Myocyte (in vitro differentiated cells): ENCODE data around the gene TXN2. TPM values are rescaled to one million over a fixed set of nuclear protein-coding genes. Genes with fewer than 3 reads are reported as not detected.
"Not testable (repeated sequence)": the region's sequence is repeated elsewhere in the genome, so short reads cannot be mapped to it uniquely, and the experiment has no call there.

ENCODE experiments used
- DNase-seq: peaks from one replicate; pipeline ENCODE4 v3.0.0-alpha.2; 2012; ENCODE audit warnings: low read depth
- total RNA-seq: library from RNA; depleted of rRNA; stranded (reverse); fragments of >200 nt; gene quantifications from 2 replicates; pipeline ENCODE4 v1.2.3, GENCODE V29; 2014

TXN2 gene
- total RNA-seq, 1 donor from 2014 or later, result 44.6 TPM

- DNase-seq, result no peak
These were observed 25.0 kb downstream of the TXN2 start for GRCh38 chr22:36456464-36456845.

GRCh38 chr22:36455571-36456463, 25.6 kb downstream of the TXN2 start:
- no peak for DNase-seq

- peak; percentile 51 for DNase-seq
These were observed 26.4 kb downstream of the TXN2 start for GRCh38 chr22:36454916-36455570.

GRCh38 chr22:36453855-36454378, 27.5 kb downstream of the TXN2 start:
- no peak for DNase-seq

GRCh38 chr22:36452978-36453607, 28.3 kb downstream of the TXN2 start:
- DNase-seq, result not testable (repeated sequence)

- no peak for DNase-seq
These were observed 29.0 kb downstream of the TXN2 start for GRCh38 chr22:36452250-36452977.

- not testable (repeated sequence) for DNase-seq
These were observed 30.5 kb downstream of the TXN2 start for GRCh38 chr22:36450923-36451322.

GRCh38 chr22:36449596-36450175, 31.8 kb downstream of the TXN2 start:
- no peak for DNase-seq

- DNase-seq, result no peak
These were observed 33.8 kb downstream of the TXN2 start for GRCh38 chr22:36447632-36448031.

GRCh38 chr22:36445158-36445668, 36.2 kb downstream of the TXN2 start:
- DNase-seq, result peak; percentile 93

- DNase-seq, result peak; percentile 73
These were observed 38.2 kb downstream of the TXN2 start for GRCh38 chr22:36443198-36443770.

- no peak for DNase-seq
These were observed 38.8 kb downstream of the TXN2 start for GRCh38 chr22:36442506-36443197.

- no peak for DNase-seq
These were observed 40.9 kb downstream of the TXN2 start for GRCh38 chr22:36440429-36441002.

- DNase-seq, result peak; percentile 92
These were observed 41.8 kb downstream of the TXN2 start for GRCh38 chr22:36439481-36440271.

- no peak for DNase-seq
These were observed 45.7 kb downstream of the TXN2 start for GRCh38 chr22:36435516-36436415.

- peak; percentile 68 for DNase-seq
These were observed 47.9 kb downstream of the TXN2 start for GRCh38 chr22:36433318-36434231.
